ENCODE data around the gene MTR.

Gene MTR

GRCh38 chr1:236864211-236864610, 69.1 kb downstream of the MTR start:
- DNase-seq (ENCODE audit: low read depth in 2 of 2), result no peak

DNA sequence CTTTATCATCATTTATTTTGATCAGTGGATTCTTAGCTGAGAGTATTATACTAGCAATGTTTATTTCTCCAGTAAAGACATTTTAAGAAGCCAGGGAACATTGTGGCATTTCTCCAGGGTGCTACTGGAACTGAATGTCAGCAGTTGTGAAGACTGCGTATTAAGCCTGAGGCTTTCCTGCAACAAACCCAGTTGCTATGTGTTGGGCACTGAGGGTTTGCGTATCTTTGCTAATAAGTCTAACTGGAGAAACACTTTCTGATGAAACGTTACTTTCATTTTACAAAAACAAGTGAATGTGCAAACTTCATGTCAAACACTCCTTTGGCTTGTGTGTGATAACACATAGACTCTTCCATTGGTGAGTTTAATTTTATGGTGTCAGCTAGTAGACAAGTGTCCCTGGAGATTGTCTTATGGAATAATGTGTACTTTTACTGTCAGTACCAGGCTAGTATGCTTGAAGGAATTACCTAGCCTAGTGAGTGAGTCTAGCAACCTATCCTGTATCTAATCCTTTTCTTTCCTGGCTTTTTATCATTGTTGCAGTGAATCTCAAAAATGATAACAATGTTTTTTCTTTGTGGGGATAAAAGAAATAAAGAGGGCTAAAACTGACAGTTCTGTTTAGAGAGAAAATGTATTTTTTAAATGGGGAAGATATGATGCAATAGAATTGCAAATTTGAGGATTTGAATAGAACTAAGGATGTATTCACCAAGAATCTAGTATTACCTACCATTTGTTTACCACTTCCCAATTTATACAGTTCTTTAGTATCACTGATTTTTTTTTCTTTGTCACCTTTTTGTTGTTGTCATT, 70.1 kb downstream of the MTR start:
- DNase-seq (ENCODE audit: low read depth in 2 of 2), result no peak

DNA sequence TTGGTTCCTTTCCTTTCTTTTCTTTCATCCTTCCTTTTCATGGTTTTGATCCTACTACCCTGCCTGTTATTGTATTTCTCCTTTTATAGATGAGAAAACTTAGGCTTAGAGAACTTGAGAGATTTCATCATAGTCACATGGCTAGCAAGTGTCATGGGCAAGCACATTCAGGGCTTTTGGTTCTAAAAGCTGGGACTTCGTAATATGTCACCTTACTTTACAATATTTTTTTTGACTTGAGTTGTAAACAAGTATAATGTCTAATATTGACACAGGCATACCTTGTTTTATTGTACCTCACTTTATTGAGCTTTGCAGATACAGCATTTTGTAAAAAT, 70.7 kb downstream of the MTR start:
- DNase-seq (ENCODE audit: low read depth in 2 of 2), result no peak

DNA sequence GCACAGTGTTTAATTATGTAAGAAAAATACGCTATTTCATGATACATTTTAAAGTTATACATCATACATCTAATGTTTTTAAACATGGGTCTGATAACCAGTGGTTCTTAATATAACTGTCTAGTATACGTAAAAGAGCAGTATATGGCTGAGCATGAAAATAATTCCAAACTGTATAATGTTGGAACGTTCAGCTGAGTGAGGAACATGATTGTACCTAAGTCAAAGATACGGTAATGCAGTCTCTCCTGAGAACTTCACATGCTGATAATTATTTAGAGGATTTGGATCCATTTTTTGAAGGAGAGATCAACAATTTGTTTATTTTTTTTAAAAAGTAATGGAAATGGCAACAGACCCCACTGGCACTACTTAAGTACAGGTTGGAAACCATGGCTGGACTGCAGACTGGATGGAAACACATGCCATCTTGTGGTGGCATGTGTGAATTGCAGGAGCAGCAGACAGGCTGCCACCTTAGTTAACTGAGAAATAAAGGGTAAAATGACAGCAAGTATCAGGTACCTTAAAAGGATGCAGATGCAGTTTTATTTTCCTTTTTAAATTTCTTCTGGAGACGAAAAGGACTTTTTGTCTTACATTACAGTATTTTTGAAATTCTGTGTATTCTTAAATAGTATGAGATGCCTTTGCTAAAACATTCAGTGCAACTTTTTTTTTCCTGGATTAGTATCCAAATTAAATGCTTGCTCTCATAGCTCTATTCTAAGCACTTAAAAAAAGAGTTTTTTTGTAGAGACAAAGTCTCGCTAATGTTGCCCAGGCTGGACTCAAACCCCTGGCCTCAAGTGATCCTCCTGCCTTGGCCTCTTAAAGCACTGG, 73.8 kb downstream of the MTR start:
- no peak for DNase-seq (ENCODE audit: low read depth in 2 of 2)

DNA sequence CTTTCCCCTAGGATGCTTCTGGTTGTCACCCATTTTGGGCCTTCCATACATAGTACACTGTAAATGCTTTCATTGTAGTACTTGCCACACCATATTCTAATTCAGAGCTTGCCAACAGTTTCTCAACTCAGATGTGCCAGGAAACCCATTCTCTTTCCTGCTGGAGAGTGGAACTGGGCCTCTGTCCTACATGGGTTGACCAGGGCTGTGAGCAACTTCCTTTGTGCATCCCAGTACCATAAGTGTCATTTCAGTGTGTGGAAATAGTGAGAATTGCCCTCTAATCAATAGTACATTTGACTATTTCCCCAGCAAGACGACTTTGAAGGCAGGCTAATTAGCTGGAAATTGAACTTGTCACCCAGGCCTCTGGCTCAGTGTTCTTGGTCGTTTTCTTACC, 74.8 kb downstream of the MTR start:
- DNase-seq (ENCODE audit: low read depth in 2 of 2), result no peak

DNA sequence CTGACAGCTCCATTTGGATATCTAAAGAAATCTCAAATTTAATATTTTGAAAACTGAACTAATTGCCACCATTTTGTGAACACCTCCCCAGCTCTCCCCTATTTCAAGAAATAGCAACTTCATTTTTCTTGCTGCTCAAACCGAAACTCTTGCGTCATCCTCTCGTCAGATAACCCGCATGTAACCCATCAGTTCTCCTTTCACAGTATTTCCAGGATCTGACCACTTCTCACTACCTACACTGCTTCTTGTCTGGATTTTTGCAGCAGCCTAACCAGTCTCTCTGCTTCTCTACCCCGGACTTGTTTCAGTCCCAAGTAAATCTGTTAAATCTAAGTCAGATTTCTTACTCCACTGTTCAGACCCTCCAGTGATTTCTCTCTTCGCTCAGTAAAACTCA, 75.6 kb downstream of the MTR start:
- DNase-seq (ENCODE audit: low read depth in 2 of 2), result no peak

- DNase-seq (ENCODE audit: low read depth in 2 of 2), result no peak
These were observed 77.1 kb downstream of the MTR start for GRCh38 chr1:236872075-236872666.

DNA sequence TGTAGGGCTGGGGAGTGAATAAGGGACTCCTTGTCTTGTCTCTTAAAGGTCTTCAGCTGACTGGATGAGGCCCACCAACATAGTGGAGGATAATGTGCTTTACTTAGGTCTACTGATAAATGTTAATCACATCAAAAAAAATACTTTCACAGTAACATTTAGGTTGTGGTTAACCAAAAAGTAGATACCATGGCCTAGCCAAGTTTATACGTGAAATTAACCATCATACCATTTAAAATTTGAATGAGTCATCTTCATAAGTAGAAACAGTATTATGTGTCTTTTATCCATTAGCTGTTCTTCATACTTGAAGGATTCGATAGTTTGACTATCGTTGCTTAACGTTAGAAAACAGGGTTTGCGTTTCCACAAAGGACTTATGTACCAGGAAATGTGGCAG, 80.9 kb downstream of the MTR start:
- no peak for DNase-seq (ENCODE audit: low read depth in 2 of 2)

DNA sequence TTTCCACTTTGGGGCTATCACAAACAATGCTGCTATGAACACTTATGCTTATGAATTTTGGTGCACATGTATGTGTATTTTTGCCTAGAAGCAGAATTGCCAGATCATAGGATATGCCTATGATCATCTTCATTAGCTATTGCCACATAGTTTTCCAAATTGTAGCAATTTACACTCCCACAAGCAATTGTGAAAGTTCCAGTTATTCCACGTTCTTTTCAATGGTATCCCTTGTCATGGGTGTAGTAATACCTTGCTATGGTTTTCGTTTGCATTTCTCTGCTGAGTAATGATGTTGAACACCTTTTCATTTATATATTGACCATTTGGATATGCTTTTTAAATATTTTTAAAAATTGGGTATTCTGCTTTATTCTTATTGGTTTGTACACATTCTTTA, 82.6 kb downstream of the MTR start:
- DNase-seq (ENCODE audit: low read depth in 2 of 2), result no peak

DNA sequence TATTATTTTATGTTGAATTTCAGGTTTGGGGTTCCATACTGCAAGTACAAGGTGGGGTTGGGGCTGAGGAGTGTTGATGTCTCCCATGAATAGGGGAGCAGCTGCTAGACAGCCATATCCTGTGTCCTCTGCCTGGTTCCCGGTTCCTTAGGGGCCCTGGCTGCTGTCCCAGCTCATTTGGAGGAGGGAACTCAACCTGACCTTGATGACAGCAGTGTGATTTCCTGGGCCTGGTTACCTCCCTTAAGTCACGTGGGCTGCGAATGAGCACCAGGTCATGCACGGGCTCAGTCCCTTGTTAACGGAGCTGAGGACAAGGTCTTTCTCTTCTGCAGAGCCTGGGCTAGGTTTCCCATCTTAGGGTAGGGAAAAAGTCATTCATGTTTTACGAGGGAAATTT, 85.1 kb downstream of the MTR start:
- no peak for DNase-seq (ENCODE audit: low read depth in 2 of 2)

- DNase-seq (ENCODE audit: low read depth in 2 of 2), result no peak
These were observed 87.6 kb downstream of the MTR start for GRCh38 chr1:236882678-236883077.

DNA sequence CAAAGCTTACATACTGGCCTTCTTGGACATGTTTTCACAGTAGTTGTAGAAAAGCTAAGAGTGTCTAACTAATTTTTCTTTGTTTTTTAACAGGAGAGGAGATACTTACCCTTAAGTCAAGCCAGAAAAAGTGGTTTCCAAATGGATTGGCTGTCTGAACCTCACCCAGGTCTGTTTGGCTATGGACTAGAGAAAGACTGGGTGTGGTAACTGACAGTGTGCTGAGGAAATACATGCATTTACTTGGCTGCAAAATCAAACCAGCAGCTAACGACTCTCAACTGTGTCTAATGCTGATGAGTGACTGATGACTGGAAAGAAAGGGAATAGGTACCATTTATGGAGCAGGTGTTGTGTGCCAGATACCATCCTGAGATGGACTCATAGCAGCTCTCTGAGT, 91.1 kb downstream of the MTR start:
- no peak for DNase-seq (ENCODE audit: low read depth in 2 of 2)

DNA sequence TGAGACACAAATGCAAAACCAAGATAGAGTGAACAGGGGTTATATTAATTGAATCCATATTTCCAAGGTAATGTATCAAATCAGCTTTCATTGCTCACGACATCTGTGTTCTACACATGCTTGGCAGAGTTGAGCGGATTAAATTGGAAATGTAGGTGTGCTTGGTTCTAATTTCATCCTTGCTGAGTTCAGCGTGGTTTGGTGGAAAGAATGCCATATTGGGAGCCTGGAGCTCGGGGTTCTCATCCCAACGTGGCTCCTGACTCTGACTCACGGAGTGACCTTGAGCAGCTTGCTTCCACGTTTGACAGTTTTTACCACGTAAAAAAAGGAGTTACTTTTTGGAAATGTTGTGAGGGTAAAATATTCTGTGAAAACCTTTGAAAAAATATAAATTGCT, 92.0 kb downstream of the MTR start:
- no peak for DNase-seq (ENCODE audit: low read depth in 2 of 2)

DNA sequence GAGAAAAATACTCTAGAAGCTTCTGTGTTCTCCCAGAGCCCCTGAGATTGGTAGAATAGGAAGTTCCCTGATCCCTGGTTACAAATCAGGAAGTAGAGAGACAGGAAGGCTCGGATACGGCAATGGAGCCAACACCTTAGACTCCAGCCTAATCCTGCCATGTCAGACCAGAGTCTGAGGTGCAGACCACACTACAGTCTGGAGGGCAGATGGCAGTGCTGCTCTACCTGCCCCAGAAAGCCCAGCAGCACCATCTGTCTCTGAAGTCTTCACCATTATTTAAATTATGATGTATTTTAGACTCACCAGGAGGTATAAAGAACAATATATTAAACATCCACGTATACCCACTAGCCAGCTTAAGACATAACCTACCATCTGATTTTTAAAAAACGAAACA, 93.0 kb downstream of the MTR start:
- no peak for DNase-seq (ENCODE audit: low read depth in 2 of 2)

- DNase-seq (ENCODE audit: low read depth in 2 of 2), result no peak
These were observed 93.8 kb downstream of the MTR start for GRCh38 chr1:236888903-236889302.

DNA sequence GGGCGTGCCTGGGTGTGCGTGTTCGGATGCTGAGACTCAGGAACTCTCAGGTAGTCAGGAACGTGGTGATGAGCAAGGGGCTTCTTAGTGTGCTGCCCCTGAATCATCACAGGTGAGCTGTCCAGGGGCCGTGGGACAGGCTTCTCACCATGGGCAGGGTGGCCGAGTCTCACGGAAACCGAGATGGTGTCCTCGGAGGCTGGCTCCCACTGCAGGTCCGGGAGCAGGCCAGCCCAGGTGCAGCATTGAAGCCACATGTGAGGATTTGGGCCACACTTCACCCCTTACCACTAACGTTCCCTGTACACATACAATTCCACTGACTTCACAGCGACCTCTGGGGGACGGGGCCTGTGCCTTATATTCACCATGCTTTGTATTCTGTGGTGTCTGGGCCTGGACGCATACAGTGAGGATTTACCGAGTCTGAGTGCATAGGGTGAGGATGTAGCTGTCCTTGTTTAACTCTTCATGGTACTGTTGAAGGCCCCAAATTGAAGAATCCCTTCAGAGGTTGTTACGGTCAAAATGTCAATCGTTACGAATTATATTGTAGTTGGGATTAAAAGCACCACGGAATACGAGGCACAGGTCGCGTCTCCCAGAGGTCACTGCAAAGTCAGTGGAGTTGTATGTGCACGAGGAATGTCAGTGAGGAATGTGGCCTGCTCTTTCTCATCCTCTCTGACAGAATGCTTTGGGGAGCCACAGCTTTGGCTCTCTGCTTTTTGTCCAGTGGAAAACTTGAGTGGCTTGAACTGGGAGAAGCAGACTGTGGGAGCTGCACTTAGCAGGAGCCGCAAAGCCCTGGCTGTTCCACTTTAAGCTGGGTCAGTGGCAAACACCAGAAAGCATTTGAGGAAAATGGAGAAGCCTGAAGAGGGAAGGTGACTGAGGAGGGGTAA, 95.3 kb downstream of the MTR start:
- DNase-seq (ENCODE audit: low read depth in 2 of 2), result no peak

- DNase-seq (ENCODE audit: low read depth in 2 of 2), result no peak
These were observed 98.8 kb downstream of the MTR start for GRCh38 chr1:236893626-236894545.

- DNase-seq (ENCODE audit: low read depth in 2 of 2), result no peak
These were observed 100.7 kb downstream of the MTR start for GRCh38 chr1:236895665-236896387.

GRCh38 chr1:236896716-236897115, 101.6 kb downstream of the MTR start:
- no peak for DNase-seq (ENCODE audit: low read depth in 2 of 2)

Measured in fibroblast of skin of left biceps (primary cell).